Occipital lobe (tissue), 2 donors: ENCODE measurements around the gene TSHZ2. TPM values are rescaled to one million over a fixed set of nuclear protein-coding genes. Genes with fewer than 3 reads are reported as not detected.

Experiments
- DNase-seq: peaks from one replicate; lab custom pipeline; 2025; lab: John Stamatoyannopoulos, UW
- total RNA-seq: library from RNA; depleted of rRNA; stranded (reverse); fragments of >200 nt; gene quantifications from one replicate; pipeline ENCODE4 v1.2.3, GENCODE V29; 2014

TSHZ2 gene
- total RNA-seq, 1 donor from 2014 or later: 0.31 TPM

GRCh38 chr20:53369871-53370270 is 397.7 kb downstream of the TSHZ2 start:
- no peak for DNase-seq

- DNase-seq: no peak
These were observed 398.3 kb downstream of the TSHZ2 start for GRCh38 chr20:53370345-53370961.

- DNase-seq: no peak
These were observed 399.1 kb downstream of the TSHZ2 start for GRCh38 chr20:53371216-53371615.

GRCh38 chr20:53376021-53376420 is 403.9 kb downstream of the TSHZ2 start:
- no peak for DNase-seq

- DNase-seq: no peak
These were observed 407.1 kb downstream of the TSHZ2 start for GRCh38 chr20:53379014-53379832.

- DNase-seq: no peak
These were observed 407.6 kb downstream of the TSHZ2 start for GRCh38 chr20:53379833-53380120.

- DNase-seq: no peak
These were observed 409.6 kb downstream of the TSHZ2 start for GRCh38 chr20:53381568-53382262.

- DNase-seq: no peak
These were observed 410.2 kb downstream of the TSHZ2 start for GRCh38 chr20:53382263-53382844.

GRCh38 chr20:53383916-53384315 is 411.8 kb downstream of the TSHZ2 start:
- DNase-seq: no peak

- DNase-seq: no peak
These were observed 412.2 kb downstream of the TSHZ2 start for GRCh38 chr20:53384392-53384791.

GRCh38 chr20:53385941-53386767 is 414.0 kb downstream of the TSHZ2 start:
- DNase-seq: no peak

- DNase-seq: no peak
These were observed 416.0 kb downstream of the TSHZ2 start for GRCh38 chr20:53387983-53388675.

- no peak for DNase-seq
These were observed 417.6 kb downstream of the TSHZ2 start for GRCh38 chr20:53389516-53390300.

- DNase-seq: no peak
These were observed 418.6 kb downstream of the TSHZ2 start for GRCh38 chr20:53390770-53391169.

- DNase-seq: no peak
These were observed 422.3 kb downstream of the TSHZ2 start for GRCh38 chr20:53394433-53394832.

- no peak for DNase-seq
These were observed 423.2 kb downstream of the TSHZ2 start for GRCh38 chr20:53395188-53395923.

GRCh38 chr20:53399083-53399482 is 426.9 kb downstream of the TSHZ2 start:
- no peak for DNase-seq

GRCh38 chr20:53399592-53400335 is 427.6 kb downstream of the TSHZ2 start:
- no peak for DNase-seq
